ENCODE data around the gene AZI2. TPM values are rescaled to one million over a fixed set of nuclear protein-coding genes. Genes with fewer than 3 reads are reported as not detected.

Gene AZI2
- total RNA-seq, 4 donors from 2014 or later, result 48.3 to 87.7 (median 59.1) TPM

GRCh38 chr3:28335246-28335645, 13.4 kb downstream of the AZI2 start:
- no peak for ATAC-seq
- Histone ChIP-seq H3K27ac (no peak overlapping the region), H3K36me3 (peaks cover 0 to 61% of the 10 kb centered on the region in 2 donors), H3K27me3 (no peaks in the 10 kb centered on the region), H3K9me3 (no peaks in the 10 kb centered on the region), H3K4me3 (no peak overlapping the region), H3K4me1 (no peaks in the 10 kb centered on the region)
- TF ChIP-seq, protein P1, sequence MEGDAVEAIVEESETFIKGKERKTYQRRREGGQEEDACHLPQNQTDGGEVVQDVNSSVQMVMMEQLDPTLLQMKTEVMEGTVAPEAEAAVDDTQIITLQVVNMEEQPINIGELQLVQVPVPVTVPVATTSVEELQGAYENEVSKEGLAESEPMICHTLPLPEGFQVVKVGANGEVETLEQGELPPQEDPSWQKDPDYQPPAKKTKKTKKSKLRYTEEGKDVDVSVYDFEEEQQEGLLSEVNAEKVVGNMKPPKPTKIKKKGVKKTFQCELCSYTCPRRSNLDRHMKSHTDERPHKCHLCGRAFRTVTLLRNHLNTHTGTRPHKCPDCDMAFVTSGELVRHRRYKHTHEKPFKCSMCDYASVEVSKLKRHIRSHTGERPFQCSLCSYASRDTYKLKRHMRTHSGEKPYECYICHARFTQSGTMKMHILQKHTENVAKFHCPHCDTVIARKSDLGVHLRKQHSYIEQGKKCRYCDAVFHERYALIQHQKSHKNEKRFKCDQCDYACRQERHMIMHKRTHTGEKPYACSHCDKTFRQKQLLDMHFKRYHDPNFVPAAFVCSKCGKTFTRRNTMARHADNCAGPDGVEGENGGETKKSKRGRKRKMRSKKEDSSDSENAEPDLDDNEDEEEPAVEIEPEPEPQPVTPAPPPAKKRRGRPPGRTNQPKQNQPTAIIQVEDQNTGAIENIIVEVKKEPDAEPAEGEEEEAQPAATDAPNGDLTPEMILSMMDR (IDR thresholded peaks at IDR 0.05), result no peak
- TF ChIP-seq POLR2A (IDR thresholded peaks at IDR 0.05), result no peak
- TF ChIP-seq EP300 (IDR thresholded peaks at IDR 0.05), result no peak
- TF ChIP-seq POLR2AphosphoS5 (IDR thresholded peaks at IDR 0.05), result no peak
- WGBS, 2 donors (ENCODE audit: low coverage in 1 of 2), result 52 to 58% methylated on average over 2 of the region's 2 CpGs

- H3K4me1 ChIP-seq, result no peaks in the 10 kb centered on the region
- TF ChIP-seq POLR2A (IDR thresholded peaks at IDR 0.05), result no peak
- TF ChIP-seq, protein P1 (IDR thresholded peaks at IDR 0.05), result peak in 1 of 4 experiments; percentile 9
- H3K27ac ChIP-seq, result no peak overlapping the region
- H3K36me3 ChIP-seq, result peaks cover 0 to 57% of the 10 kb centered on the region in 2 donors
- no peak overlapping the region for H3K4me3 ChIP-seq
- no peaks in the 10 kb centered on the region for H3K9me3 ChIP-seq
- no peak for ATAC-seq
- no peaks in the 10 kb centered on the region for H3K27me3 ChIP-seq
Measured at GRCh38 chr3:28334552-28334951, 14.1 kb downstream of the AZI2 start.

GRCh38 chr3:28328188-28329151, 20.2 kb downstream of the AZI2 start:
- 47 to 68% methylated on average over 4 of the region's 4 CpGs for WGBS, 2 donors (ENCODE audit: low coverage in 1 of 2)

DNA sequence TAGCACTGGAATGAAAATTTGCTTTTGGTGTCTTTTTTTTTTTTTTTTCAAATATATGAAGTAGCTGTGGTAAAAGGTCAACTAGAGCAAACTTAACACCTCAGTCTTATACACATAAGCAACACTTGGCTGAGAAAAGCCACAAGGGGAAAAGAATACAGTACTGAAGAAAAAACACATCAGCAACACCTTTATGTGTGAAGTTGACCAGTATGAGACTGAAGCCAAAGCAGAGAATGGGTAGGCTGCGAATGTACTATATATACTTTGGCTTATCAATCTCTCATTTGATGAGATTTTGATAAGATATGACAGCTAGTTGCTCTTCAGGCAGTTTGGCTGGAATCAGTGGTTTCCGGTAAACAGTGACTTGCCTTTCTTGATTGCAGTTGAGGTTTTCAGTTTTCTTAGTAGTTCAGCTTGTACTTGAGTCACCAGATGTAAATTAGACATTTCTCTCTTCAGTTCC, 22.1 kb downstream of the AZI2 start:
- ATAC-seq, result no peak

More at GRCh38 chr3:28328188-28329151, 20.2 kb downstream of the AZI2 start:
- Histone ChIP-seq H3K36me3 (peaks cover 4 to 50% of the 10 kb centered on the region in 2 donors), H3K27ac (no peak overlapping the region), H3K4me1 (no peaks in the 10 kb centered on the region), H3K27me3 (no peaks in the 10 kb centered on the region), H3K4me3 (no peak overlapping the region), H3K9me3 (no peaks in the 10 kb centered on the region)
- TF ChIP-seq, protein P1 (IDR thresholded peaks at IDR 0.05), result peak; percentile 63 to 71 (median 67)
- no peak for TF ChIP-seq POLR2A (IDR thresholded peaks at IDR 0.05)
- no peak for ATAC-seq

More for the DNA sequence above, 22.1 kb downstream of the AZI2 start:
- Histone ChIP-seq H3K36me3 (peaks cover 4 to 46% of the 10 kb centered on the region in 2 donors), H3K9me3 (no peaks in the 10 kb centered on the region), H3K27ac (no peak overlapping the region), H3K27me3 (no peaks in the 10 kb centered on the region), H3K4me1 (no peaks in the 10 kb centered on the region), H3K4me3 (no peak overlapping the region)
- TF ChIP-seq POLR2A (IDR thresholded peaks at IDR 0.05) (no peak), EP300 (IDR thresholded peaks at IDR 0.05) (no peak), POLR2AphosphoS5 (IDR thresholded peaks at IDR 0.05) (no peak)
- TF ChIP-seq, protein P1 (IDR thresholded peaks at IDR 0.05), result no peak
- WGBS, 2 donors (ENCODE audit: low coverage in 1 of 2), result 80 to 86% methylated on average over 2 of the region's 2 CpGs
